ENCODE measurements around the gene IHH. TPM values are rescaled to one million over a fixed set of nuclear protein-coding genes. Genes with fewer than 3 reads are reported as not detected.

IHH gene
- total RNA-seq = under 0.01 and 0.09 TPM in 2 replicates

GRCh38 chr2:219060821-219061791, at the start of gene IHH:
Gene IHH, minus strand, starts transcription at chr2:219060921. Its CDS starts 454 bp downstream, at chr2:219060467.

GRCh38 chr2:219041252-219041651, 19.5 kb downstream of the IHH start, which contains the start of gene CFAP65:
Gene CFAP65, minus strand, starts transcription at chr2:219041516. Its CDS starts 2,468 bp downstream, at chr2:219039048.

Other genes starting within 250 kb of the IHH start
- not detected in 2 replicates for gene PRKAG3, start 229.1 kb downstream of the IHH start, total RNA-seq
- not detected in 2 replicates for gene WNT6, start 201.1 kb downstream of the IHH start, total RNA-seq
- gene WNT10A, start 180.1 kb downstream of the IHH start, total RNA-seq = not detected in 2 replicates
- gene CDK5R2, start 101.3 kb downstream of the IHH start, total RNA-seq = not detected in 2 replicates
- not detected in 2 replicates for gene FEV, start 75.7 kb downstream of the IHH start, total RNA-seq
- gene CRYBA2, start 67.5 kb downstream of the IHH start, total RNA-seq = not detected in 2 replicates
- not detected in 2 replicates for gene CFAP65, start 19.4 kb downstream of the IHH start, total RNA-seq
- 17.4 and 18.0 TPM in 2 replicates for gene NHEJ1, start 99.9 kb upstream of the IHH start, total RNA-seq
- gene SLC23A3, start 109.1 kb upstream of the IHH start, total RNA-seq = 0.54 and 1.2 TPM in 2 replicates
- 22.7 and 28.3 TPM in 2 replicates for gene CNPPD1, start 116.0 kb upstream of the IHH start, total RNA-seq
- 65.0 and 65.4 TPM in 2 replicates for gene RETREG2, start 117.4 kb upstream of the IHH start, total RNA-seq
- 19.2 and 30.6 TPM in 2 replicates for gene ZFAND2B, start 145.9 kb upstream of the IHH start, total RNA-seq
- 18.7 and 25.5 TPM in 2 replicates for gene ABCB6, start 158.0 kb upstream of the IHH start, total RNA-seq
- 41.2 and 43.8 TPM in 2 replicates for gene ATG9A, start 168.7 kb upstream of the IHH start, total RNA-seq
- 20.5 and 22.2 TPM in 2 replicates for gene ANKZF1, start 168.9 kb upstream of the IHH start, total RNA-seq
- 3.0 and 4.1 TPM in 2 replicates for gene GLB1L, start 184.5 kb upstream of the IHH start, total RNA-seq
- 17.7 and 20.8 TPM in 2 replicates for gene STK16, start 184.6 kb upstream of the IHH start, total RNA-seq
- gene TUBA4B, start 192.3 kb upstream of the IHH start, total RNA-seq = not detected in 2 replicates
- gene TUBA4A, start 193.0 kb upstream of the IHH start, total RNA-seq = 10.2 and 11.3 TPM in 2 replicates
- 20.8 and 21.1 TPM in 2 replicates for gene DNAJB2, start 218.4 kb upstream of the IHH start, total RNA-seq
- not detected in 2 replicates for gene PTPRN, start 248.5 kb upstream of the IHH start, total RNA-seq

All from dermis lymphatic vessel endothelial cell (primary cell).